HepG2 (cell line): ENCODE measurements around the gene TMEM131. TPM values are rescaled to one million over a fixed set of nuclear protein-coding genes. Genes with fewer than 3 reads are reported as not detected.

ENCODE experiments used
- ERF ChIP-seq: IDR thresholded peaks from 2 replicates; pipeline ENCODE4 v1.6.1; 2018; ENCODE audit warnings: missing biosample characterization, missing genetic modification reagents
- RFXANK ChIP-seq: IDR thresholded peaks from 2 replicates; pipeline ENCODE4 v1.6.1; 2016
- SSRP1 ChIP-seq: IDR thresholded peaks from 2 replicates; pipeline ENCODE4 v1.6.1; 2016; ENCODE audit warnings: control low read depth
- ZFP82 ChIP-seq: sonication (generic); formaldehyde crosslinking; IDR thresholded peaks from 2 replicates; pipeline ENCODE4 v1.5.1; 2020; ENCODE audit warnings: mild to moderate bottlenecking, missing genetic modification reagents, borderline replicate concordance
- ZNF30 ChIP-seq: sonication (generic); formaldehyde crosslinking; IDR thresholded peaks from 2 replicates; pipeline ENCODE4 v1.5.0; 2020; ENCODE audit warnings: mild to moderate bottlenecking, missing genetic modification reagents
- ZNF558 ChIP-seq: sonication (generic); formaldehyde crosslinking; IDR thresholded peaks from 2 replicates; pipeline ENCODE4 v1.9.0; 2022; ENCODE audit warnings: mild to moderate bottlenecking, missing genetic modification reagents, borderline replicate concordance
- ZNF761 ChIP-seq: sonication (generic); formaldehyde crosslinking; conservative IDR thresholded peaks from 2 replicates; pipeline ENCODE4 v1.4.0; 2020; ENCODE audit warnings: mild to moderate bottlenecking, missing genetic modification reagents
- polyA plus RNA-seq, 8 experiments: library from polyadenylated mRNA; depleted of rRNA in 3 of 8; stranded (reverse) in 7 of 8; unstranded in 1 of 8; fragments of >200 nt; fragmentation: Illumina TruSeq in 4 of 8; extraction: Trizol in 4 of 8; gene quantifications; 2 replicates each; pipeline versions ENCODE4 v1.2.1 to v1.2.3, GENCODE V29; 2011 to 2016; ENCODE audit warnings: low read depth in 4 of 8, missing spikeins in 1 of 8, mixed read lengths in 1 of 8; ENCODE audit not compliant: insufficient read depth in 1 of 8
- total RNA-seq, 5 experiments: library from RNA; depleted of rRNA; stranded (reverse); fragments of >200 nt; fragmentation: Illumina TruSeq; extraction: Trizol; gene quantifications; 2 replicates each; pipeline ENCODE4 v1.2.3, GENCODE V29; 2016; ENCODE audit warnings: low read depth in 1 of 5
- TF ChIP-seq, protein P1 (sequence below), 2 experiments: fragments of 450-650 bp in 1 of 2; sonication (generic) in 1 of 2; formaldehyde crosslinking in 1 of 2; IDR thresholded peaks; 2 replicates each; pipeline versions ENCODE4 v1.6.1 to v1.8.0; 2016 to 2022; ENCODE audit warnings: antibody characterized with exemption in 1 of 2, mild to moderate bottlenecking in 1 of 2, missing genetic modification reagents in 1 of 2
- TF ChIP-seq, protein P2 (sequence below): sonication (generic); formaldehyde crosslinking; IDR thresholded peaks from 2 replicates; pipeline ENCODE4 v1.5.0; 2020; ENCODE audit warnings: mild to moderate bottlenecking, missing genetic modification reagents
- TF ChIP-seq, protein P3 (sequence below): sonication (generic); formaldehyde crosslinking; IDR thresholded peaks from 2 replicates; pipeline ENCODE4 v1.4.0; 2020; ENCODE audit warnings: missing genetic modification reagents

The TMEM131 gene
- total and polyA plus RNA-seq, 2 of the 13 experiments (the other 11 are each of a cell fraction or from before 2014, with no cell fraction given): 17.9 to 19.5 TPM

- TF ChIP-seq, protein P1, sequence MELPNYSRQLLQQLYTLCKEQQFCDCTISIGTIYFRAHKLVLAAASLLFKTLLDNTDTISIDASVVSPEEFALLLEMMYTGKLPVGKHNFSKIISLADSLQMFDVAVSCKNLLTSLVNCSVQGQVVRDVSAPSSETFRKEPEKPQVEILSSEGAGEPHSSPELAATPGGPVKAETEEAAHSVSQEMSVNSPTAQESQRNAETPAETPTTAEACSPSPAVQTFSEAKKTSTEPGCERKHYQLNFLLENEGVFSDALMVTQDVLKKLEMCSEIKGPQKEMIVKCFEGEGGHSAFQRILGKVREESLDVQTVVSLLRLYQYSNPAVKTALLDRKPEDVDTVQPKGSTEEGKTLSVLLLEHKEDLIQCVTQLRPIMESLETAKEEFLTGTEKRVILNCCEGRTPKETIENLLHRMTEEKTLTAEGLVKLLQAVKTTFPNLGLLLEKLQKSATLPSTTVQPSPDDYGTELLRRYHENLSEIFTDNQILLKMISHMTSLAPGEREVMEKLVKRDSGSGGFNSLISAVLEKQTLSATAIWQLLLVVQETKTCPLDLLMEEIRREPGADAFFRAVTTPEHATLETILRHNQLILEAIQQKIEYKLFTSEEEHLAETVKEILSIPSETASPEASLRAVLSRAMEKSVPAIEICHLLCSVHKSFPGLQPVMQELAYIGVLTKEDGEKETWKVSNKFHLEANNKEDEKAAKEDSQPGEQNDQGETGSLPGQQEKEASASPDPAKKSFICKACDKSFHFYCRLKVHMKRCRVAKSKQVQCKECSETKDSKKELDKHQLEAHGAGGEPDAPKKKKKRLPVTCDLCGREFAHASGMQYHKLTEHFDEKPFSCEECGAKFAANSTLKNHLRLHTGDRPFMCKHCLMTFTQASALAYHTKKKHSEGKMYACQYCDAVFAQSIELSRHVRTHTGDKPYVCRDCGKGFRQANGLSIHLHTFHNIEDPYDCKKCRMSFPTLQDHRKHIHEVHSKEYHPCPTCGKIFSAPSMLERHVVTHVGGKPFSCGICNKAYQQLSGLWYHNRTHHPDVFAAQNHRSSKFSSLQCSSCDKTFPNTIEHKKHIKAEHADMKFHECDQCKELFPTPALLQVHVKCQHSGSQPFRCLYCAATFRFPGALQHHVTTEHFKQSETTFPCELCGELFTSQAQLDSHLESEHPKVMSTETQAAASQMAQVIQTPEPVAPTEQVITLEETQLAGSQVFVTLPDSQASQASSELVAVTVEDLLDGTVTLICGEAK (IDR thresholded peaks at IDR 0.05): no peak
- TF ChIP-seq, protein P1 (CRISPR knock-in tag; IDR thresholded peaks at IDR 0.05): no peak
- TF ChIP-seq ZFP82 (CRISPR knock-in tag): no peak
- TF ChIP-seq ZNF558 (CRISPR knock-in tag): no peak
- no peak for TF ChIP-seq ERF (CRISPR knock-in tag)
- no peak for TF ChIP-seq ZNF761 (CRISPR knock-in tag)
- no peak for TF ChIP-seq SSRP1 (CRISPR knock-in tag)
- TF ChIP-seq, protein P2, sequence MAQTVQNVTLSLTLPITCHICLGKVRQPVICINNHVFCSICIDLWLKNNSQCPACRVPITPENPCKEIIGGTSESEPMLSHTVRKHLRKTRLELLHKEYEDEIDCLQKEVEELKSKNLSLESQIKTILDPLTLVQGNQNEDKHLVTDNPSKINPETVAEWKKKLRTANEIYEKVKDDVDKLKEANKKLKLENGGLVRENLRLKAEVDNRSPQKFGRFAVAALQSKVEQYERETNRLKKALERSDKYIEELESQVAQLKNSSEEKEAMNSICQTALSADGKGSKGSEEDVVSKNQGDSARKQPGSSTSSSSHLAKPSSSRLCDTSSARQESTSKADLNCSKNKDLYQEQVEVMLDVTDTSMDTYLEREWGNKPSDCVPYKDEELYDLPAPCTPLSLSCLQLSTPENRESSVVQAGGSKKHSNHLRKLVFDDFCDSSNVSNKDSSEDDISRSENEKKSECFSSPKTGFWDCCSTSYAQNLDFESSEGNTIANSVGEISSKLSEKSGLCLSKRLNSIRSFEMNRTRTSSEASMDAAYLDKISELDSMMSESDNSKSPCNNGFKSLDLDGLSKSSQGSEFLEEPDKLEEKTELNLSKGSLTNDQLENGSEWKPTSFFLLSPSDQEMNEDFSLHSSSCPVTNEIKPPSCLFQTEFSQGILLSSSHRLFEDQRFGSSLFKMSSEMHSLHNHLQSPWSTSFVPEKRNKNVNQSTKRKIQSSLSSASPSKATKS (CRISPR knock-in tag): no peak
- TF ChIP-seq RFXANK (CRISPR knock-in tag): no peak
- TF ChIP-seq ZNF30 (CRISPR knock-in tag): no peak
- TF ChIP-seq, protein P3, sequence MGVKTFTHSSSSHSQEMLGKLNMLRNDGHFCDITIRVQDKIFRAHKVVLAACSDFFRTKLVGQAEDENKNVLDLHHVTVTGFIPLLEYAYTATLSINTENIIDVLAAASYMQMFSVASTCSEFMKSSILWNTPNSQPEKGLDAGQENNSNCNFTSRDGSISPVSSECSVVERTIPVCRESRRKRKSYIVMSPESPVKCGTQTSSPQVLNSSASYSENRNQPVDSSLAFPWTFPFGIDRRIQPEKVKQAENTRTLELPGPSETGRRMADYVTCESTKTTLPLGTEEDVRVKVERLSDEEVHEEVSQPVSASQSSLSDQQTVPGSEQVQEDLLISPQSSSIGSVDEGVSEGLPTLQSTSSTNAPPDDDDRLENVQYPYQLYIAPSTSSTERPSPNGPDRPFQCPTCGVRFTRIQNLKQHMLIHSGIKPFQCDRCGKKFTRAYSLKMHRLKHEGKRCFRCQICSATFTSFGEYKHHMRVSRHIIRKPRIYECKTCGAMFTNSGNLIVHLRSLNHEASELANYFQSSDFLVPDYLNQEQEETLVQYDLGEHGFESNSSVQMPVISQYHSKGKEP (CRISPR knock-in tag): no peak
Observed at GRCh38 chr2:97936881-97937280, 58.9 kb downstream of the TMEM131 start (continued).
